RPMI7951 (cell line): ENCODE results near the gene TSPAN5. TPM values are rescaled to one million over a fixed set of nuclear protein-coding genes. Genes with fewer than 3 reads are reported as not detected.

Experiments used
- DNase-seq: peaks from one replicate; pipeline ENCODE4 v3.0.0-alpha.2; 2012; ENCODE audit warnings: low read depth
- total RNA-seq: library from RNA; depleted of rRNA; stranded (reverse); fragments of >200 nt; shearing (Covaris generic); gene quantifications from 2 replicates; pipeline ENCODE4 v1.2.3, GENCODE V29; 2014

Gene TSPAN5
- total RNA-seq, 1 experiment from 2014 or later, result 25.2 TPM

DNA sequence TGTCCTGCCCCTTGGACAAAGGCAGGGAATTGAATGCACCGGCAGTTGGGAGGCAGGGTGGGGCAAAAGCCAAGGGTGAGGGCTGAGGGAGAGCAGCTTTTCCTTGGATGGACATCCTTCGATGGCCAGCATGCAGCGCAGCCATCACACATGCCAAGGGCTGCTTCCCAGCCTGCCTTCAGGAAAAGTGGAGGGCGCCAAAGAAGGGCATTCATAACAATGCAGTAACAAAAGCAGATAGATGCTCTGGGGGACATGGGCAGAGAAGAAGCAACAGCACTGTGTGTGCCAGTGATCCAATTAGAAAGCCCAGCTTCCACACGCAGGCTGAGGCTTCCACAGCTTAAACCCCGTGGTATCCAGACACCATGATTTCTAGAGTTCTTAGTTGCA, 71.5 kb downstream of the TSPAN5 start:
- no peak for DNase-seq

- no peak for DNase-seq
These were observed 72.0 kb downstream of the TSPAN5 start for GRCh38 chr4:98586291-98586961.

- peak; percentile 20 for DNase-seq
These were observed 72.8 kb downstream of the TSPAN5 start for GRCh38 chr4:98585596-98585995.

GRCh38 chr4:98584265-98584664, 74.1 kb downstream of the TSPAN5 start:
- DNase-seq, result no peak

DNA sequence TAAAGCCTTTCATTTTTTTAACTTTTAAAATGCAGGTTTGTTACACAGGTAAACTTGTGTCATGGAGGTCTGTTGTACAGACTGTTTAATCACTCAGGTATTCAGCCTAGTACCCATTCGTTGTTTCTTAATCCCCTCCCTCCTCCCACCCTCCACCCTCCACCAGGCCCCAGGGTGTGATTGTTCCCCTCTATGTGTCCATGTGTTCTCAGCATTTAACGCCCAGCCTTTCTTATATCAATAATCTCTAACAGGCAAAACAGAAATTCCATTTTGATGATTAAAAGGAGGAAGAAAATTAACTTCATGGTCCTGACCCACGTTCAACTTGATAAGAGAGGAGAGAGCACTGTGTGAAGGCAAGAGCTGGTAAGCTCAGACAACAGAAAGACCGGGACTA, 75.1 kb downstream of the TSPAN5 start:
- no peak for DNase-seq

DNA sequence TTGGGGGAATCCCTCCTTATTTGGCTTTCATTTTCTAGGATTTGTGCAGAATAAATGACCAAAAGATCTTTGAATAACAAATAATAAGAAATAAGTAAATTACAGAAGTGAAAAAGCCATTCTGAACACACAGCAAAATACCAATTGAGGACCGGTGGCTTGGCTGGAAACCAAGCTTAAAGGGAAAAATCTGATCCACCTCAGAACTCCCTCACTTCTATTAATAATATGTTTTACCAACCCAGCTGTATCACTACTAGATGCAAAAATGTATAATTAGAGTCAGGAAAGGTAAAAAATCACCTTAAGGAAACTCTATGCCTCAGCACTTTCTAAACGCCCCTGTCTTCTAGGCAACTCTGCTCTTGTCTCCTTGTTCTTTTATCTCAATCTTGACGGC, 77.3 kb downstream of the TSPAN5 start:
- no peak for DNase-seq

DNA sequence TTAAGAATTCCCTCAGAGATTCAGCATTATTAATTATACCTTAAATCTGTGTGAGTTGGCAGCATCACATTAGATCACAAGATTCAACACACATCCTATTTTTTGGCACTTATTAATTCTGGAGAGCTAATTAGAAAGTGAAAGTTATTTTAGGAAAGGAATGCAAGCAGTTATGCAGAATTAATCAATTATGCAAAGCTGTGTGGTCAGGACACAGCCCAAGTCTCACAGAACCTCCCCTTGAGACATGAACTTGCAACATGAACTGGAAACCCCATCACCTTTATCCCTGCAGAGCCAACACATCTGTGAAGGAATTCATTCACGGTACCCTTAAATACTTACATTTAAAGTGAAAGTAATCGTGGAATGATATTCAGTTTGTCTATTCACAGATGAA, 80.5 kb downstream of the TSPAN5 start:
- DNase-seq, result peak; percentile 12

DNA sequence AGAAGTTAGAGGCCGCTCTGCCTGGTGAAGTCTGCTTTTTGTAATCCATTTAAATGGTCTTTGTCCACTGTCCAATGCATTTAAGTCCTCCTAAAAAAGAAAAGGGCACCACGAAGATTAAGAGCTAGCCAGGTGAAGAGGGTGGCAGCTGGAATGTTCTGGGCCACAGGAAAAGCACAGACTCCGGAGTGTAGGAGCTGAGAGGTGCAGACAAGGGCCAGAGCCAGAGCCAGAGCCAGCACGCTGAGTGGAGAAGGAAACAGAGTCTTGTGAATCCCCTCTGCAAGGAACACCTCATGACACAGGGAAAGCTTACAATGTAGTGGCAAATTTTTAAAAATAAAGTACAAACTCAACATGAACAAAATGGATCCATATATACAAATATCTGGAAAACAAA, 83.6 kb downstream of the TSPAN5 start:
- no peak for DNase-seq

DNA sequence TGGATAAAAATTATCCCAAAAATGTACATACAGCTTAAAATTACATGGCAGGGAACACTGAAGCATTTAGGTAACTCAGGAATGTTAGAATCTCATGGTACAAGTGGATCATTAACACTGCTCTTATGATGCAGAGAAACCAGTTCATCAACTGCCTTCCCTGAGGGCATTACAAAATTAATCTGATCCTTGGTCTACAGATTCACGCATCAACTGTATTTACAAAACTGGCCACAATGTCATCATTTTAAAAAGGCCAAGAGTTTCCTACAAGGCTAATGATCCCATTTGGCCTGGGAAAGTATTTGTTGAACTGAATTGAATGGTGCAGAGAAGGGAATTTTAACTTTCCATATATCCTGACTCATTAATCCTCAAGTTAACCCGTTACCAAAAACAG, 84.6 kb downstream of the TSPAN5 start:
- DNase-seq, result peak; percentile 18

GRCh38 chr4:98572697-98573096, 85.7 kb downstream of the TSPAN5 start:
- no peak for DNase-seq

- no peak for DNase-seq
These were observed 87.1 kb downstream of the TSPAN5 start for GRCh38 chr4:98571161-98571786.

DNA sequence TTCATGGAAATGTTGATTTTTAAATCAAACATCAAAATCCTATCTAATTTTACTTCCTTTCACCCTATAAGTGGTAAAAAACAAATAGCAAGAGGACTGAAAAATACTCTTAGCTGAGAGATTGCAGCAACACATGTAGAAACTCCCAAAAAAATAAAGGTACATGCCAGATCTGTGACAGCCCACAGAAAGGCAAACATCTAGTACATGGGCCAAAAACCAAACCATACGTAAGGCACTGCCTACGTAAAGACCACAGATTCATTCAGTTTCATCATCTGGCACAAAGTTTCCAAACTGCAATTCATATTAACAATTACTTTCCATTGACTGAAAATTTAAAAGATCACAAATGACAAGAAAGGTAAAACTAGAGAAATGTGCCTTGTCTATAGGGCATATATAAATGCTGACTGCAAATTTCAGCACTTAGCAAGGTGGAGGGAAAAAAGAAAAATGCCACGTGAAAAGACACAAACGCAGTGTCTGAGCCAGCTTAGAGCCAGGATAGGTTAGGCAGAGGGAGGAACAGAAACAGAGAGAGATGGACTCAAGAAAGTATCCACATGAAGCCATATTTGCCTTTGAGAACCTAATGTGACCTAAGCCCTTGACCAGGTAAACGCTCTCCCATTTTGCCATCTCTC, 88.1 kb downstream of the TSPAN5 start:
- no peak for DNase-seq

GRCh38 chr4:98568941-98569663, 89.3 kb downstream of the TSPAN5 start:
- DNase-seq, result peak; percentile 76

GRCh38 chr4:98567611-98568010, 90.8 kb downstream of the TSPAN5 start:
- no peak for DNase-seq

- DNase-seq, result no peak
These were observed 91.9 kb downstream of the TSPAN5 start for GRCh38 chr4:98566361-98567008.

GRCh38 chr4:98565681-98566301, 92.6 kb downstream of the TSPAN5 start:
- no peak for DNase-seq

DNA sequence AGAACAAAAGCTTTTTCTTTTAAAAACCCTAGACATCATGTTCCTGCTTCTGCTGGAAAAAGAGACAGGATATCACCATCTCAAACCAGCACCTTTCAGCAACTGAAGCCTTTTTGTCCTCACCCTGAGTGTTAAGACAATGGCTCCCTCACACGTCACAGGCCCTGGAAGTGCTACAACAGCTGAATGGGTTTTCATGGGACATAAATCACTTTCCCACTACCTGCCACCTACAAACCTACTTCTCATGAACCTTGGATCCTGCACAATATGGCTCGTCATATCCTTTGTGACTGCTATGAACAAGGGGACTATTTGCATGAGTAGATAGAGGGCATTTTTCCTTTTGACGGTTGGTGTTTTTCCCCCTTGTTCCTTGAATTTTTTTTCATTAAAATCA, 93.6 kb downstream of the TSPAN5 start:
- DNase-seq, result no peak

GRCh38 chr4:98560321-98560720, 98.1 kb downstream of the TSPAN5 start:
- DNase-seq, result no peak

DNA sequence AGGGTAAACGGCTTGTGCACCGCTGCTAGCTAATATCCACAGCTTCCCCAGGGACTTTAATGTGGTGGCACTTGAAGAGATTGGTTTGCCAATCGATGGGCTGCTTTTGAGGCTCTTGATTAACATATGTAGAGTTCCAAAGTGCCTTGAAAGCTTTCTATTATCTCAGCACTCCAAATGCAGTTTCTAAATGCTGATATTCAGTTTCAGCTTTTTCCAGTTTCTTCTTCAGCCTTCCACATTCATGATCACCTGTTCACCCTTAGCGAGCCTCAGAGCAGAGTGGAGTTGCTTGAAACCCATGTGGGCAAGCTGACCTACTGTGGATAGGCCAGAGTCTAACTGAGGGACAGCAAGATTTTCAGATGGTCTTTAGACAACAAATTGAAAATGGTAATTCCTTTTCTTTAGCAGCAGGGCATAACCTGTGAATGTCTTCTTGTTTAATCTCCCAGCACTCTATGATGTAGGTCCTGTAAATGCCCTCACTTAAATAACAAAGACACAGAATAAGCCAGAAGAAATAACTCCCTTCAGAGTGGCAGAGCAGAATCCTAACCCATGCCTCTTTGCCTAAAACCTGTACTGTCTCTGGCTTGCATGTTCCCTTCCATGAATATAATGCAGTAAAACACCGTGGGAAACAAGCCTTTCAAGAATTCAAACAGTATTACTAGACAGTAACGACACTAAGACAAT, 99.8 kb downstream of the TSPAN5 start:
- DNase-seq, result no peak

- peak; percentile 41 for DNase-seq
These were observed 101.1 kb downstream of the TSPAN5 start for GRCh38 chr4:98557194-98557892.
